ENCODE measurements around the gene DCHS2. TPM values are rescaled to one million over a fixed set of nuclear protein-coding genes. Genes with fewer than 3 reads are reported as not detected.

The DCHS2 gene
- total and polyA plus RNA-seq, 2 of the 8 experiments (the other 6 are each of a cell fraction or from before 2014, with no cell fraction given) = 0.54 to 2.6 TPM

DNA sequence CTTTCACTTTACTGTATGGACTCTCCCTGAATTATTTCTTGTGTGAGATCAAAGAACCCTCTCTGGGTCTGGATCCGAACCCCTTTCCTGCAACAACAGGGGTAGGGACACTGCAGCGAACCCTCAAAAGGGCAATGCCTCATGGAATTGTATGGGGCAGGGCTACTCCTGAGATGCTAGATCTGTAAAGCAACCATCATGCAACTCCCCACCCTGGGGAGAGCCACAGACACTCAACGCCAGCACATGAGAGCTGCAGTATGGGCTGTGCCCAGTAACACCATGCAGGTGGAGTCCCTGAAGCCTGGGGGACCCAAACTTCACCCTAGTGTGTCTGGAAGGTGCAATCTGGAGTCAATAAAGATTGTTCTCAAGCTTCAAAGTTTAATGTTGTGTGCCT is 304.7 kb downstream of the DCHS2 start:
- POLR2A ChIA-PET (ENCODE audit: partially characterized antibody) = no interaction called here
- no peak for FAIRE-seq
- TF ChIP-seq TAF1 (IDR thresholded peaks at IDR 0.05; ENCODE audit: low read depth, low read length) = no peak
- TF ChIP-seq RFX5 (IDR thresholded peaks at IDR 0.05; ENCODE audit: borderline replicate concordance, low read depth, low read length) = no peak
- no peak for TF ChIP-seq ZNF274 (IDR thresholded peaks at IDR 0.05; ENCODE audit: borderline replicate concordance, extremely low read depth, low read length)
- no peak for TF ChIP-seq SIRT6 (IDR thresholded peaks at IDR 0.05; ENCODE audit: low read length)
- no peak for TF ChIP-seq HDAC2 (IDR thresholded peaks at IDR 0.05; ENCODE audit: borderline replicate concordance in 1 of 2, low read depth in 2 of 2, low read length in 2 of 2)
- no peak for TF ChIP-seq MAFK (IDR thresholded peaks at IDR 0.05; ENCODE audit: low read depth, low read length)
- TF ChIP-seq, protein P1, sequence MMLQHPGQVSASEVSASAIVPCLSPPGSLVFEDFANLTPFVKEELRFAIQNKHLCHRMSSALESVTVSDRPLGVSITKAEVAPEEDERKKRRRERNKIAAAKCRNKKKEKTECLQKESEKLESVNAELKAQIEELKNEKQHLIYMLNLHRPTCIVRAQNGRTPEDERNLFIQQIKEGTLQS (IDR thresholded peaks at IDR 0.05; ENCODE audit: insufficient read depth, low read depth, low read length) = no peak
- TF ChIP-seq POLR2A (IDR thresholded peaks at IDR 0.05; ENCODE audit: control extremely low read depth in 1 of 2, low read depth in 2 of 2, low read length in 2 of 2) = no peak
- TF ChIP-seq, protein P2, sequence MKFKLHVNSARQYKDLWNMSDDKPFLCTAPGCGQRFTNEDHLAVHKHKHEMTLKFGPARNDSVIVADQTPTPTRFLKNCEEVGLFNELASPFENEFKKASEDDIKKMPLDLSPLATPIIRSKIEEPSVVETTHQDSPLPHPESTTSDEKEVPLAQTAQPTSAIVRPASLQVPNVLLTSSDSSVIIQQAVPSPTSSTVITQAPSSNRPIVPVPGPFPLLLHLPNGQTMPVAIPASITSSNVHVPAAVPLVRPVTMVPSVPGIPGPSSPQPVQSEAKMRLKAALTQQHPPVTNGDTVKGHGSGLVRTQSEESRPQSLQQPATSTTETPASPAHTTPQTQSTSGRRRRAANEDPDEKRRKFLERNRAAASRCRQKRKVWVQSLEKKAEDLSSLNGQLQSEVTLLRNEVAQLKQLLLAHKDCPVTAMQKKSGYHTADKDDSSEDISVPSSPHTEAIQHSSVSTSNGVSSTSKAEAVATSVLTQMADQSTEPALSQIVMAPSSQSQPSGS (IDR thresholded peaks at IDR 0.05; ENCODE audit: low read length) = no peak
- TF ChIP-seq, protein P3, sequence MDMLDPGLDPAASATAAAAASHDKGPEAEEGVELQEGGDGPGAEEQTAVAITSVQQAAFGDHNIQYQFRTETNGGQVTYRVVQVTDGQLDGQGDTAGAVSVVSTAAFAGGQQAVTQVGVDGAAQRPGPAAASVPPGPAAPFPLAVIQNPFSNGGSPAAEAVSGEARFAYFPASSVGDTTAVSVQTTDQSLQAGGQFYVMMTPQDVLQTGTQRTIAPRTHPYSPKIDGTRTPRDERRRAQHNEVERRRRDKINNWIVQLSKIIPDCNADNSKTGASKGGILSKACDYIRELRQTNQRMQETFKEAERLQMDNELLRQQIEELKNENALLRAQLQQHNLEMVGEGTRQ (IDR thresholded peaks at IDR 0.05; ENCODE audit: low read length) = no peak
- no peak for TF ChIP-seq CBX5 (IDR thresholded peaks at IDR 0.05; ENCODE audit: low read depth, low read length)

More for the DNA sequence above, 304.7 kb downstream of the DCHS2 start:
- H2BK5ac ChIP-seq (ENCODE audit: low read depth, low read length) = no peak overlapping the region
- CTCF ChIA-PET (ENCODE audit: partially characterized antibody) = interaction anchor here (0.5 kb wide), 1 partner anchor 70 kb away, joined by 3 read pairs; no protein-coding TSS in a partner anchor
- no peaks in the 10 kb centered on the region for H3K27me3 ChIP-seq (replicated peaks in 1 of 4; ENCODE audit: control insufficient read depth in 3 of 4, extremely low read depth in 1 of 4, insufficient read depth in 3 of 4, low read length in 3 of 4)
- no peak overlapping the region; the same call in 1 of the 2 replicates for H4K8ac ChIP-seq (ENCODE audit: extremely low read depth, insufficient read depth, low read length)
- no peak overlapping the region for H4K5ac ChIP-seq (ENCODE audit: insufficient read length, low read depth, low read length)
- no peak overlapping the region for H4K91ac ChIP-seq (replicated peaks; ENCODE audit: insufficient read length, low read length)
- H3K9ac ChIP-seq (replicated peaks in 1 of 4; ENCODE audit: extremely low read depth in 1 of 4, low read depth in 3 of 4, low read length in 3 of 4) = no peak overlapping the region
- no peak overlapping the region for H2AFZ ChIP-seq (ENCODE audit: low read length)
- H3K79me1 ChIP-seq (ENCODE audit: low read depth, low read length) = no peaks in the 10 kb centered on the region
- H3K23me2 ChIP-seq (ENCODE audit: low read depth, low read length) = no peaks in the 10 kb centered on the region
- no peaks in the 10 kb centered on the region for H3K36me3 ChIP-seq (ENCODE audit: control insufficient read depth in 2 of 4, insufficient read depth in 4 of 4, low read length in 3 of 4)
- no peak overlapping the region for H3K23ac ChIP-seq (ENCODE audit: insufficient read length)
- no peak overlapping the region for H2BK12ac ChIP-seq (ENCODE audit: low read depth, low read length)
- no peak overlapping the region for H3K4me2 ChIP-seq (ENCODE audit: insufficient read depth in 1 of 2, low read depth in 2 of 2, low read length in 2 of 2)
- no peak overlapping the region for H3K56ac ChIP-seq (replicated peaks; ENCODE audit: insufficient read length, low read depth, low read length)
- no peak overlapping the region for H3K4ac ChIP-seq (replicated peaks; ENCODE audit: insufficient read length, low read depth, low read length)
- H3K9me3 ChIP-seq (ENCODE audit: insufficient read depth in 2 of 2, low read depth in 1 of 2, low read length in 1 of 2) = no peaks in the 10 kb centered on the region
- peaks cover 0 to 6% (median 4%) of the 10 kb centered on the region in 4 experiments; a peak in 6 of 7 replicates for H3K4me1 ChIP-seq (replicated peaks in 1 of 4; ENCODE audit: control insufficient read depth in 3 of 4, insufficient read depth in 4 of 4, low read length in 3 of 4)
- H3K18ac ChIP-seq (ENCODE audit: extremely low read depth, low read length) = no peak overlapping the region
- H2BK20ac ChIP-seq (ENCODE audit: low read length) = no peak overlapping the region
- no peak for DNase-seq (ENCODE audit: low read depth in 1 of 2, low spot score in 2 of 2)
- H3K14ac ChIP-seq (ENCODE audit: insufficient read length) = no peak overlapping the region
- H2BK120ac ChIP-seq (replicated peaks; ENCODE audit: low read depth, low read length) = no peak overlapping the region
- no peak overlapping the region for H2AK5ac ChIP-seq (ENCODE audit: low read depth, low read length)
- H4K20me1 ChIP-seq (replicated peaks in 1 of 2; ENCODE audit: control insufficient read depth in 1 of 2, insufficient read depth in 2 of 2, low read length in 2 of 2) = no peaks in the 10 kb centered on the region
- H3K27ac ChIP-seq (ENCODE audit: low read depth, low read length) = no peak overlapping the region
- H3K4me3 ChIP-seq (ENCODE audit: extremely low read depth in 1 of 4, insufficient read depth in 2 of 4, low read depth in 3 of 4, low read length in 4 of 4) = no peak overlapping the region
- no peaks in the 10 kb centered on the region for H3K79me2 ChIP-seq (ENCODE audit: control insufficient read depth in 1 of 2, insufficient read depth in 2 of 2, low read length in 2 of 2)
- 89% methylated on average over 3 of the region's 3 CpGs; no CpG with 5 or more reads in 1 of the 2 experiments for WGBS, 2 experiments (ENCODE audit: extremely low coverage in 1 of 2, insufficient coverage in 1 of 2, insufficient read length in 1 of 2, insufficient replicate concordance in 2 of 2, low coverage in 1 of 2, low lambda C conversion rate in 2 of 2, missing lambda C conversion rate in 1 of 2)
- no peak overlapping the region for H2BK15ac ChIP-seq (ENCODE audit: low read length)

Data from H1 (cell line).